Activated T-helper 1 cell treated with Interleukin-2 at 50 U/mL for 16 hours (primary cell): ENCODE results near the gene GDI2.

Experiments used
- DNase-seq: peaks from one replicate; pipeline ENCODE4 v3.0.0-alpha.2; 2020; ENCODE audit warnings: low read depth

Gene GDI2

GRCh38 chr10:5741276-5741675, 72.0 kb downstream of the GDI2 start:
- DNase-seq: no peak

- DNase-seq: no peak
These were observed 74.8 kb downstream of the GDI2 start for GRCh38 chr10:5738427-5738826.

GRCh38 chr10:5737352-5737751, 75.9 kb downstream of the GDI2 start:
- DNase-seq: no peak

- DNase-seq: no peak
These were observed 76.6 kb downstream of the GDI2 start for GRCh38 chr10:5736591-5736990.

GRCh38 chr10:5735119-5735518, 78.1 kb downstream of the GDI2 start:
- no peak for DNase-seq

GRCh38 chr10:5732141-5732540, 81.1 kb downstream of the GDI2 start:
- DNase-seq: no peak

- no peak for DNase-seq
These were observed 81.7 kb downstream of the GDI2 start for GRCh38 chr10:5731559-5731958.

GRCh38 chr10:5730766-5731165, 82.5 kb downstream of the GDI2 start:
- DNase-seq: no peak

GRCh38 chr10:5723692-5724091, 89.5 kb downstream of the GDI2 start:
- DNase-seq: no peak

- no peak for DNase-seq
These were observed 93.1 kb downstream of the GDI2 start for GRCh38 chr10:5720182-5720581.

- DNase-seq: no peak
These were observed 93.7 kb downstream of the GDI2 start for GRCh38 chr10:5719546-5719945.
